ENCODE data around the gene MAPK7.
A peak's percentile ranks its signal among the peaks of the same experiment; 100 is the strongest.

Gene MAPK7

DNA sequence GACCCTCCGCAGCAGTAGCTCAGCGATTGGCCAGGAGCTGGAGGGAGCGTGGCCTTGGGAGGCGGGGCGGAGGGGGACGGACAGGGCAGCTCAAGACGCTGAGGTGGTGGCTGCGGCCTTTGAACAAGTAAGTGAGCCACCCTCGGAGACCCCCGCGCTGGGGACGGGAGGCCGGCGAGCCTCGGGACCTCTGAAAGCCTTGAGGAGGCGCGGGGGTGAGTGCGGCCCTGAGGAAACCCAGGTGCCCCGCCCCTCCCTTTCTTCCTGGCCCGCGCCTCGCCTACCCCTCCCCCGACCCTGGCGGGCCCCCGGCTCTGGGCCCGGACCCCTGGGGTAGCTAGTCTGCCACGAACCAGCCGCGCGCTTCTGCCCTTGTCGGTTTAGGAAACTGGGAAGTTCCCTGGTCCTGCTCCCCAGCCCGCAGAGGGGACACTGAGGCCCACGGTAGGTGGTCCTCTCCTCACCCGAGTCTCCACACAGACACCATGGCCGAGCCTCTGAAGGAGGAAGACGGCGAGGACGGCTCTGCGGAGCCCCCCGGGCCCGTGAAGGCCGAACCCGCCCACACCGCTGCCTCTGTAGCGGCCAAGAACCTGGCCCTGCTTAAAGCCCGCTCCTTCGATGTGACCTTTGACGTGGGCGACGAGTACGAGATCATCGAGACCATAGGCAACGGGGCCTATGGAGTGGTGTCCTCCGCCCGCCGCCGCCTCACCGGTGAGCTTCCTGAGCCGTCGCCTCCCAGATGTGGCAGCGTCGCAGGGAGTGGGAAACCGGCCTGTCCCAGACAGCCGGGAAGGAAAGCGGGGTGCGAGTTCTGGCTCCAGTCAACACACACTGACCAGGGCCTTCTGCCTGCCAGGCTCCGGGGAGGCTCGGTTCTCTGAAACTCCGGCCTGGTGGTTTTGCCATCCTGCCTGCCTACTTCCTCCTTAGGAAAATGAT lies at the start of gene MAPK7:
Gene MAPK7, plus strand, starts transcription at position 83 of the 945 bp plus-strand sequence. Its CDS starts 403 bp downstream, at position 486.
- in situ Hi-C loops (cut with MboI; ENCODE audit: low pct_unique_long_range_greater_than_20kb, low sequenced_read_pairs): no loop called here
- no peak for DNase-seq

DNA sequence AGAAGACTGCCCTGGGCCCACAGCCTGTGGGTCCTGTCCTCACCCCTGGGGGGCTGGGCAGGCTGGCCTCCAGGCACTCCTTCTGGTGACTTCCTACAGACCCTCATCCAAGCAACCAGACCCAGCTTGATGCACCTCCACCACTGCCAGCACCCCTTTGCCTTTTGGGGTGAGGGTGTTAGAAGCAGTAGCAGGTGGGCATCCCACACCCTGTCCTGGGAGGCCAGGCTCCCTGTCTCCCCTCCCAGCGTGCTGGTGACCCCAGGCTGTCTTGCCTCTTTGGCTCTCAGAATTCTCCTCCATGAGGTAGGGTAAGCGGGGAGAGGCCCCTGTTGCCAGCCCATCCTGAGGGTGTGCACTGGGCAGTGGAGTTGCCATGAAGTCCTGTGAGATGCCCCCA lies 49.2 kb upstream of the MAPK7 start:
- DNase-seq: no peak
- in situ Hi-C loops (cut with MboI; ENCODE audit: low pct_unique_long_range_greater_than_20kb, low sequenced_read_pairs): no loop called here

DNA sequence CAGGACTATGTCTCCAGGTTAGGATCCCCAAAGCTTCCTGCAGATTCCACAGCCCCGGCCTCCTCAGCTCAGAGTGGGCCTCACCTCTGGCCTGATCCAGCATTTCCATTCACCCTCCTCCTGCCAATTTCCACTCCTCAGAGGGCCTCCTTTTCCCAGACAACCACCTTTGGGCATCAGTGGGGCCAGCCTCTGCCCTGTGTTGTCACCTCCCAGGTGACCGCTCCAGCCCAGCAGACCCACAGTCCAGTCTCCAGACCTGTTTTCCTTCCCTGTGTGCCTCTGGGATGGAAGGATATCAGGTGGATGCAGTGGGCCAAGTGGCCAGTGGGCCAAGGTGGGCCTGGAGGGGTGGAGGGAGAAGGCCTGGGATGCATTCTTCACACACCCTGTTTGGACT lies 48.5 kb upstream of the MAPK7 start:
- in situ Hi-C loops (cut with MboI; ENCODE audit: low pct_unique_long_range_greater_than_20kb, low sequenced_read_pairs): no loop called here
- DNase-seq: no peak

DNA sequence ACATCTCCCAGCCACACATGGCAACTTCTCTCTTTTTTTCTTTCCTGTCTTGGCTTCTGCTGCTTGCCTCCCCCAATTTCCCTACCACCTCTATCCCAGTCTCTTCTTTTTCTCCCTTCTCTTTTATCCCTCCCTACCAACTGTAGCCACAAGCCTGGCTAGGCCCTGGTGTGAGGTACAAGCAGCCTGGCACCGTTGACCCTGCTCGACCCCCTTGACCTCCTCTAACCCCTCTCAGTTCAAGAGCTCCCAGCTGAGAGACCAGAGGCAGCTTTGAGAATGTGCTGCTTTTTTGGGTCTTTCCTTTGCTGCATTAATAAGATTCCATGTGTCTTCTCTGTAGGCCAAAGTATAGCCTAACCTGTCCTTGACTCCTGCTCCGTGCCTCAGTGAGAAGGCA lies 48.0 kb upstream of the MAPK7 start:
- DNase-seq: no peak
- in situ Hi-C loops (cut with MboI; ENCODE audit: low pct_unique_long_range_greater_than_20kb, low sequenced_read_pairs): no loop called here

DNA sequence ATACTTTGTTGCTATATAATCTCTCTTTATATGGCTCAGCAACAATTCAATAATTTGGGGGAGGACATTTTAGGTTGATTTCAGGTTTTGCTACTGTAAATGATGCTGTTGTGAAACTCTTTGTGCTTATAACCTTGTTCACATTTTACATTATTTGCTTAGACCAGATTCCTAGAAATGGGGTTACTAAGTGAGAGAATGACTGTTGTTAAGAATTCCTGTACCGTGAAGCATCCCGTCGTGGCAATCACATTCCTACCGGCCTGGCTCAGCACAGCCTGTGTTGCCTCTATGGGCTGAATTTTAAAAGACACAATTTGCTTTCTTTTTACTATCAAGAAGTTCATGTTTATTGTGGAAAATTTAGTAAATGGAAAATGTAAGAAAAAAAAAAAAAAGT lies 47.2 kb upstream of the MAPK7 start:
- in situ Hi-C loops (cut with MboI; ENCODE audit: low pct_unique_long_range_greater_than_20kb, low sequenced_read_pairs): no loop called here
- no peak for DNase-seq

DNA sequence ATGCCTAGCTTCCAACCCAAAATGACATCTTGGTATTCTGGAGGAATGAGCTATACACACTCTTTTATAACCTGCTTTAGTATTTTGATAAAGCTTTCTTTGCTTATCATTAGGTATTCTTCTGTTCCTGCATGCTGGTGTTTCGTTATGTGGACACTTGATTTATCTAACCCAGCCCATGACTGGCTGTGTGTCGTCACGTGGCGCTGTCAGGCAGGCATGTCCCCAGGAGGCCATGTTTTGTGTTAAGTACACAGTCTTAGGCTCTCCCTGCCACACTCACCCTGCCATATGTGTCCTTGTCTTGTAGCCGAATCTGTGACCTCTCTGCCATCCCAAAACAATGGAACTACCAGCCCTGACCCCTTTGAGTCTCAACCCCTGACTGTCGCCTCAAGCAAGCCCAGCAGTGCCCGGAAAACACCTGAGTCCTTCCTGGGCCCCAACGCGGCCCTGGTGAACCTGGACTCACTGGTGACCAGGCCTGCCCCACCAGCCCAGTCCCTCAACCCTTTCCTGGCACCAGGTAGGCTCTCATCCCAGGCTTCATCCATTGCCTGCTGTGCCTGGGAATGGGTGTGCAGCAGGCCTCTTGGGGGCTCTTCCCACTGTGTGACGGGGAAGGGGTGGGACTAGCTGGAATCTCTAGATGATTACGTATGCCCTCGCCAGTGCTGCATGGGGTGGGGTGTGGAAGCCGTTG lies 46.6 kb upstream of the MAPK7 start:
- in situ Hi-C loops (cut with MboI; ENCODE audit: low pct_unique_long_range_greater_than_20kb, low sequenced_read_pairs): no loop called here
- DNase-seq: no peak

DNA sequence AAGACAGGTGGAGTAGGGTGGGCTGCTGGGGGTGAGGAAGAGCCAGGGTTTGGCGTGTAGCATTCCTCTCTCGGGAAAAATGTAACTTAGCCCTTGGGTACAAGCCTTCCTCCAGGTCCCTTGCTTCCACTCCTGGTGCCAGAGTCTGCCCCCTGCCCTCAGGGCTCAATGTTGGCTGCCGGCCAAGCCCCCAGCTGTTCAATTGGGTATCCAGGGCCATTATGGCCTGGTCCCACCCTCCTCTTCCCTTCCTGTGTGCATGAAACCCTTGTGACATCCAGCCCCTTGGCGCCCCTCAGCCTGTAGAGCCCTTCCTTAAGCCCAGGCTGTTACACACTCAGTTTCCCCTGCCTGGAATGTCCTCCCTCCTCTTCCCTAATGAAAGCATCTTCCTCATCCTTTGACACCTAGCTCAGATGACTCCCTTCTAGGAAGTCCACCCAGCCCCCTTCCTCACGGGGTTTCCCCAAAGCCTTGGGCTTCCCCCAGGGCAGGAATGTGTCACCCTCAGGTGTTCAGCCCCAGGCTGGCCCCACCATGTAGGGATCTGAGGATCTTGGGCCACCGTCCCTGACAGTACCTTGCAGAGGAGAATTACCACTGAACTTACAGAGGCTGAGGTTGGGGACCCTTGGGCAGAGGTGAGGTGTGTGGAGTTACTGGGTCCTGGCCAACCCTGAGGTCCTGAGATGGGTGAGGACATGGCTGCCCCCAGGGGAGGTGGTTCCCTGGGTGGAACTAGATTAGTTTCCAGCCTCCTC lies 45.7 kb upstream of the MAPK7 start:
- DNase-seq: no peak

DNA sequence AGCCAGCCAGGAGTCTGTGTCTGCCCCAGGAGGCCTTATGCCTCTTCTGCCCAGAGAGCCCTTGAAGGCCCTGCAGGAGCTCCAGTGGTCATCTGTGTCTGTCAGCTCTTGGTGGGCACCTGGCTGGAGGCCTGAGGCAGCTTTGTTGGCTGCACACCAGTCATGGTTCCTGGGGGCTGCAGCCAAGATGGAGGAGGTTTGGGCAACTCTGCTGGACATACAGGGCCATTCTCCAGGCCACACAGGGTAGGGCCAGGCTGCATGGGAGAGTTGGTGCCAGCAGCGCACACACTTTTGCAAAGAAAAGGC lies 45.2 kb upstream of the MAPK7 start:
- in situ Hi-C loops (cut with MboI; ENCODE audit: low pct_unique_long_range_greater_than_20kb, low sequenced_read_pairs): no loop called here

More for the DNA sequence above, 45.7 kb upstream of the MAPK7 start:
- in situ Hi-C loops (cut with MboI; ENCODE audit: low pct_unique_long_range_greater_than_20kb, low sequenced_read_pairs): no loop called here

DNA sequence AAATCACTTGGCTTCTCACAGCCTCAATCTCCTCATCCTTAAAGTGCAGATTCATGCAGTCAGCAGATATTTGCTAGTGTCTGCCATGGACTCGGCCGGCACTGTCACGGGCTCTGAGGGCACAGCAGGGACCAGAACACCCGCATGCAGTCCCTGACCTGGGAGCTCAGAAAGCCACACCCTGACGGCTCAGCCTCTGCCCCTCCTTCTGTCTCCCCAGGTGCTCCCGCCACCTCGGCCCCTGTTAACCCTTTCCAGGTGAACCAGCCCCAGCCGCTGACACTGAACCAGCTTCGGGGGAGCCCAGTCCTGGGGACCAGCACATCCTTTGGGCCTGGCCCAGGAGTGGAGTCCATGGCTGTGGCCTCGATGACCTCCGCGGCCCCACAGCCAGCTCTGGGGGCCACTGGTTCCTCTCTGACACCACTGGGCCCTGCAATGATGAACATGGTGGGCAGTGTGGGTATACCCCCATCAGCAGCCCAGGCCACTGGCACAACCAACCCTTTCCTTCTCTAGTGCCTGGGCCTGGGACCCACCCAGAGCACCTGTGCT lies 44.5 kb upstream of the MAPK7 start:
- in situ Hi-C loops (cut with MboI; ENCODE audit: low pct_unique_long_range_greater_than_20kb, low sequenced_read_pairs): no loop called here
- no peak for DNase-seq

More for the DNA sequence above, 45.2 kb upstream of the MAPK7 start:
- DNase-seq: no peak

DNA sequence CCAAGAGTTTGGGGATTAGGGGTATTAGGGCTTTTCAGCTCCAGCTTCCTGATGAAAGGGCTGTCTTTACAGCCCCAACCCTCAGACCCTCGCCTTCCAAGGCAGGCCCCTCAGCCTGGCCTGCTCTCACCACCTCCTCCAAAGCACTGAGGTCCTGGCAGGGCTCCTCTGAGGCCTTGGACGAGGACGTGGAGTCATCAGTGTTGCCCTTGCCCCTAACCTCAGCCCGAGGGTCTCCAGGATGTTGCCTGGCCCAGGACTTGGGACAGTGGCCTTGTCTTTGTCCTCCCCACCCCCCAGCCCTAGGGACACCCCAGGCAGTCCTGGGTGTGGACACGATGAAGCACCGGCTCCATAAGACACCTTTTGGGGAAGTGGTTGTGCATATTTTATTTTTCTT lies 44.0 kb upstream of the MAPK7 start:
- in situ Hi-C loops (cut with MboI; ENCODE audit: low pct_unique_long_range_greater_than_20kb, low sequenced_read_pairs): no loop called here
- no peak for DNase-seq

DNA sequence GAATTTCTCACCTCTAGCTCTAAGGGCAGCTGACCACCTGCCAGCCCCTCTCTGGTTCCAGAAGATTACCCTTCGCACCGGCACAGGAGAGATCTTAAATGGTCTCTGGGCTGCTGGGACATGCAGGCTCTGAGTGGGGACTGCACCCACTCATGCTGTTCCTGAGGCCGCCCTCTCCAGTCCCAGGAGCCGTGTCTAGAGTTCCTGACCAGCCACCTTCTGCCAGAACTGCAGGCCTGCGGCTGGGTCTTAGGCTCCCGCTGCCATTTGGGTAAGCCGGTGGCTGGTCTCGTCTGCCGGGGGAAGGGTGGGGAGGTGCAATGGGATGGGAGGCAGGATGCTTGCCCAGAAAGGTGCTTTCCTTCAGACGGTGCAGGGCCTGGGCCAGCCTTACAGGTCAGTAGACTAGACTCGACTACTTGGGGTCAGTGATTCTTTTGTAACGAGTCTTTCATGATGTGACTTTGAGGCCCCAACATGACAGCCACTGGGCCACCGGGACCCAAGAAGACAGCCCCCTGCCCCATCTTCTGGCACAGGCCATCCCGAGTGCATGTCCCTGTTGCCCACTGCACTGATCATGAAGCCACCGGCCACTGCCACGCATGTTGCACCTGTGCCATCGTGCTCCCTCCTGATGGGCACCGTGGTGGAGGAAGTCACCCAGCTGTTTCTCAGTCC lies 42.2 kb upstream of the MAPK7 start:
- DNase-seq: no peak
- in situ Hi-C loops (cut with MboI; ENCODE audit: low pct_unique_long_range_greater_than_20kb, low sequenced_read_pairs): no loop called here

DNA sequence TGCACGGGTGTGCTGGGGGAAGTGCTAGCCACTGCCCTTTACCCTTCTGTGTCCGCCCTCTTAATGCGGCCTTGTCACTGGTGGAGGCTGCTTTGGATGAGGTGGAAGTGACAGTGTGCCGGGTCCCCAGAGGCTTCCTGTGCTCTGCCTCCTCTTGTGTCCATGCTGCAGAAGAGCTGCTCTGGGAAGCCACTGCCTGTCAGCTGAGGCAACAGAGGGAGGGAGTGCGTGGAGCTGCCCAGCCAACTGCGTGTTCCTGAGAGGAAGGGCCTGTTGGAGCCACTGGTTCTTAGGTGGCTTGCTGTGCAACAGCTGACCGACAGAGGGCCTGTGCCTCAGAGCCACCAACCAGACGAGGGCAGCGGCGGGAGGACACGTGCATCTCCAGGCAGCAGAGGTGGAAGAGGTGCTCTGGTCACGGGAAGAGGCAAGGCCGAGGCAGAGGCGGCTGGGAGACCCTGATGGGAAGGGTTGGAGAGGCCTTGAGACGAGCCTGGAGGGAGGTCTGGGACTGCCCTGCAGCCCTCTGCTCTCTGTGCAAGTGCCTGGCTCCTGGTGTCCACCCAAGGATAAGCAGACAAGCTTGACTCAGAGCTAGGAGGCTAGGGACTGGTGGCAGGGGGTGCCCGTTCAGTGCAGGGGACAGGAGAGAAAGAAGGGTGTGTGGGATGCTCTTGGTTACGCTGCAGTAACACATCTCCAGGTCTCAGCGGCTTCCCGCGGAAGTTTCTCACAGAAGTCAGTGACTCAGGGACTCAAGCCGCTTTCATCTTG lies 41.2 kb upstream of the MAPK7 start:
- no peak for DNase-seq
- in situ Hi-C loops (cut with MboI; ENCODE audit: low pct_unique_long_range_greater_than_20kb, low sequenced_read_pairs): no loop called here

DNA sequence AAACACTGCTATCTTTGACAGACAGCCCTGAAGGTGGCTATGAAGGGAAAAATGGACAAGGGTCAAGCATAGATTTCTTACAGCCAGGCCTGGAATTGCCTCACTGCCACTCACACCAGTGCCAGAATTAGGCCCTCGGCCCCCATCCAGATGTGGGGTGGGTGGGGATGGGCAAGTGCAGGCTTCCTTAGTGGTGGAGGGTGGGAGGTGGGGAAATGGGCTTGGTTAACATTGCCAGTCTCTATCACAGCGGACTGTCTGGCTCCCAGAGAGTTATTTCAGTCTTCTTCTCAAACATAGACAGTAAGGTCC lies 40.6 kb upstream of the MAPK7 start:
- in situ Hi-C loops (cut with MboI; ENCODE audit: low pct_unique_long_range_greater_than_20kb, low sequenced_read_pairs): no loop called here
- DNase-seq: no peak

DNA sequence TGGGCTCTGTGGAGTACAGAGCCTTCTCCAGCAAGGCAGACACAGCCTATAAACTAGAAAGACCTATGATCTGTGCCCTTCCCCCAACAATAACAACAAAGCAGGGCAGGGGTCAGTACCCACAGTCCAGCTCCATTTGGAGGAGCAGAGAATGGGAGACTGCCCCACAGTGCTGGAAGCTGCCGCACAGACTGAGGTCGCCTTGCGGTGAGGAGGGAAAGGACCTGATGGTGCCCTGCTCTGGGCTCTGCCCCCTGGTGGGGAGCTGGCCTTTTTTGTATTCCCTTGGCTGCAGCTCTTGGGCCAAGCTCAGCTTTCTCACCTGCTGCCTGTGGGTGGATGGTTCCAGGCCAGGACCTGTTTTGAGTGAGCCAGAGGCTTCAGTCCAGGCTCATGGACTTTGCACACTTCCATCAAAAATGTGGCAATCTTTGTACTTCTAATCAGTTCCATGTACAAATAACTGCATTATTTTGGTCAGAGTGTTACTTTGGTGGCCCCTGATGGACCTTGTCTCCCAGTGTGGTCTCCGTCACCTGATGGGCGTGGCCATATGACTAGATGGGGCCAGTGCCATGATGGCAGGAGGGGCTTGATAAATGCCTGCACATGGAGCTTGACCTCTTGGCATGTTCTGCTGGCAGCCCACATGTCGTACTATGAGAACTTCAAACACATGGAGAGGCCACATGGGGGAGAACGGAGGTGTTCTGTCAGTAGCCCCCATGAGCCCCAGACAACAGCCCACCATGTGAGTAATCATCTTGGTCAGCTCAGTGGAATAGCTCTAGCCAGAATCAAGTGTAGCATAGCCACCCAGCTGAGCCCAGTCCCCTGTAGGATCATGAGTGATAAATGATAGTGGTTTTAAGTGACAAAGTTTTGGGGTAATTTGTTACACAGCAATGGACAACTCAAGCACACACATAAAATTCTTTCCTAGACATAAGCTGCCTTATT lies 40.0 kb upstream of the MAPK7 start:
- DNase-seq: peak; percentile 78
- in situ Hi-C loops (cut with MboI; ENCODE audit: low pct_unique_long_range_greater_than_20kb, low sequenced_read_pairs): no loop called here

DNA sequence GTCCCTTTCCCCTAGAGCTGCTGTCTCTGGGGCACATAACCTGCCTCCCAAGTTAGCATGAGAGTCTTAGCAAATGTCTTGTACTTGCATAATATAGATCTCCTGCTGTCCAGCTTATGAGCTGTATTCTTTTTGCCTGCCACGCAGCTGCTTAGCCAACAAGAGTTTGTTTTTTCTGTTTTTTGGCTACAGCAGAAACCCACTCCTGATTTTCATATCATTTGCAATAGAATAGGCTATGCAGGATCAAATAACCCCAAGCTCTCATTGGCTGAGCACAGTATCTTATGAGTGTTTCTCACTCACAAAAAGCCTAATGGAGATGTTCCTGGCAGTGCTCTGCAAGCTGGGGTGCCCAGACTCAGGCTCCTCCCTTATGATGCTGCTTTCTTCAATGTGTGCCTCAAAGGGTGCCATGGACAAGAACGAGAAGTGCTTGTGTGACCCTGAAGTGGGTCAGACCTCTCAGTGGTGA lies 38.9 kb upstream of the MAPK7 start:
- no peak for DNase-seq
- in situ Hi-C loops (cut with MboI; ENCODE audit: low pct_unique_long_range_greater_than_20kb, low sequenced_read_pairs): no loop called here

DNA sequence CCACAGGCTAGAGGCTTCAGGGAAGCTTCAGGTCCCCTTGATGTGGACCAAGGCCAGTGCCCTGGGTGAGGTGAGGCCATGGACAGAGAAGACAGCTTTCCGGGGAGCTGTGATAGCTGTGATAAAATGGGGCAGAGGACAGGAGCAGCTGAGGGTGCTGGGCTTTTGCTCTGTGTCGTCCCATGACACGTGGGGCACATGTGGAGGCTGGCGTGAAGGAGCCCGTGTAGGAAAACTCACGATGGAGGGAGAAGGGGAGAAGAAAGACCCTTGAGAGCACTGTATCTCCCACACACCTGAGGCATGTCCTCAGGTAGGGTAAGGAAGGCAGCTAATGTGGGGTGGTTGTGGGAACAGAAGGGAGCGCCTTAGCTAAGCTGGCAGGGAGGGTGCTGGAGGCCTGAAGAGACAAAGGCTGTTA lies 37.1 kb upstream of the MAPK7 start:
- in situ Hi-C loops (cut with MboI; ENCODE audit: low pct_unique_long_range_greater_than_20kb, low sequenced_read_pairs): no loop called here
- DNase-seq: no peak
